Glutamatergic neuron (in vitro differentiated cells): ENCODE measurements around the gene ATP2B2. TPM values are rescaled to one million over a fixed set of nuclear protein-coding genes. Genes with fewer than 3 reads are reported as not detected.

Experiments used
- DNase-seq: peaks from one replicate; pipeline ENCODE4 v3.0.0; 2022
- H3K27ac Mint-ChIP-seq: one replicate; pipeline ENCODE4 v1.8.0; 2020; ENCODE audit warnings: mild to moderate bottlenecking, mixed read lengths, inconsistent platforms; ENCODE audit not compliant: unreplicated experiment
- H3K27me3 Mint-ChIP-seq: one replicate; pipeline ENCODE4 v1.8.0; 2020; ENCODE audit warnings: mild to moderate bottlenecking, moderate library complexity, mixed read lengths, inconsistent platforms; ENCODE audit not compliant: unreplicated experiment
- H3K36me3 Mint-ChIP-seq: one replicate; pipeline ENCODE4 v1.8.0; 2020; ENCODE audit warnings: mild to moderate bottlenecking, mixed read lengths, inconsistent platforms; ENCODE audit not compliant: unreplicated experiment
- H3K4me1 Mint-ChIP-seq: one replicate; pipeline ENCODE4 v1.8.0; 2020; ENCODE audit warnings: mild to moderate bottlenecking, low read depth, mixed read lengths, inconsistent platforms; ENCODE audit not compliant: unreplicated experiment
- H3K4me3 Mint-ChIP-seq: one replicate; pipeline ENCODE4 v1.8.0; 2020; ENCODE audit warnings: mild to moderate bottlenecking, mixed read lengths, inconsistent platforms; ENCODE audit not compliant: unreplicated experiment
- H3K9me3 Mint-ChIP-seq: one replicate; pipeline ENCODE4 v1.8.0; 2020; ENCODE audit warnings: mild to moderate bottlenecking, moderate library complexity, mixed read lengths, inconsistent platforms; ENCODE audit not compliant: unreplicated experiment
- total RNA-seq: library from RNA; stranded (reverse); fragmentation: NEBNext Ultra II Directional; extraction: Animal tissue kit (Norgen Biotek cat#: 25700); gene quantifications from one replicate; pipeline ENCODE4 v1.2.1, GENCODE V29; 2021; ENCODE audit not compliant: unreplicated experiment
- TF ChIP-seq, protein P1 (sequence below): fragments of 200-600 bp; sonication (generic); IDR thresholded peaks from one replicate; pipeline ENCODE4 v1.5.0; 2021; ENCODE audit not compliant: partially characterized antibody, unreplicated experiment

ATP2B2 gene
- total RNA-seq, 1 donor from 2014 or later: 31.2 TPM

DNA sequence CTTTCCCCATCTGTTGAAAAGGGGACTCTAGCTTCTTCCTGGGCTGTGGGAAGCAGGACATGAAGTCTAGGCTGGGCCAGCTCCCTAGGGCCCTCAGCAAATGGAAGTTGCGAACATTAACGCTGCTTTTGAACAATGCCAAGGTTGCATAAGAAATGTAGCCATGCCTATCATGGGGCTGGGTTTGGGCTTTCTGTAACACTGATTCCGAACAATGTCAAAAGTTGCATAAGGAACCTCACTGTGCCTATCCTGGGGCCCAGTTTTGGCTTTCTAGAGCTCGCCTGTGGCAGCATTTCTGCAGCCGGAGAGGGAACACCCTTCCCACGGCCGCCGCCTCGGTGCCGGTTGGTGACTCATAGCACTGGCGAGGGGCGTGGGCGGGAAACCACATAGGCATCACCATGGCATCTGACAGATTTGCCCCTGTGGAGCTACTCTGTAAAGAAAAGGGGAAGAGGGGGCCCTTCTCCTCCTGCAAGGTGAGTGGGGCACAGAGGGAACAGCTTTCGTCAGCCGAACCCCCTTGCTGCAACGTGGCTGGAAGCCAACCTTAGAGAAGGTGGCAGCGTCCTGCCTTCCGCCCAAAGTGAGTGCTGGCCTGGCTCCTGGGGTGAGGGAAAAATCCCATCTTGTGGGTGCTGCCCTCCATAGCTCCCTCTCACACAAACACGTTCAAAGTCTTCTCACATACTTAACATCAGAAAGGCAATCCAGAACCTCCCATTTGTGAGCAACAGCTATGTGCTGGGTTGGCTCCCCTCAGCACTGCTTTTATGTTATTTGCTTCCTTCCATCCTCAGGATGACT lies 46.6 kb upstream of the ATP2B2 start:
- H3K27me3 Mint-ChIP-seq: peaks cover 2% of the 10 kb centered on the region
- no peak overlapping the region for H3K4me3 Mint-ChIP-seq
- peaks cover 4% of the 10 kb centered on the region for H3K36me3 Mint-ChIP-seq
- H3K4me1 Mint-ChIP-seq: peaks cover 45% of the 10 kb centered on the region
- TF ChIP-seq, protein P1, sequence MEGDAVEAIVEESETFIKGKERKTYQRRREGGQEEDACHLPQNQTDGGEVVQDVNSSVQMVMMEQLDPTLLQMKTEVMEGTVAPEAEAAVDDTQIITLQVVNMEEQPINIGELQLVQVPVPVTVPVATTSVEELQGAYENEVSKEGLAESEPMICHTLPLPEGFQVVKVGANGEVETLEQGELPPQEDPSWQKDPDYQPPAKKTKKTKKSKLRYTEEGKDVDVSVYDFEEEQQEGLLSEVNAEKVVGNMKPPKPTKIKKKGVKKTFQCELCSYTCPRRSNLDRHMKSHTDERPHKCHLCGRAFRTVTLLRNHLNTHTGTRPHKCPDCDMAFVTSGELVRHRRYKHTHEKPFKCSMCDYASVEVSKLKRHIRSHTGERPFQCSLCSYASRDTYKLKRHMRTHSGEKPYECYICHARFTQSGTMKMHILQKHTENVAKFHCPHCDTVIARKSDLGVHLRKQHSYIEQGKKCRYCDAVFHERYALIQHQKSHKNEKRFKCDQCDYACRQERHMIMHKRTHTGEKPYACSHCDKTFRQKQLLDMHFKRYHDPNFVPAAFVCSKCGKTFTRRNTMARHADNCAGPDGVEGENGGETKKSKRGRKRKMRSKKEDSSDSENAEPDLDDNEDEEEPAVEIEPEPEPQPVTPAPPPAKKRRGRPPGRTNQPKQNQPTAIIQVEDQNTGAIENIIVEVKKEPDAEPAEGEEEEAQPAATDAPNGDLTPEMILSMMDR: no peak
- no peak for DNase-seq
- peaks cover 2% of the 10 kb centered on the region for H3K9me3 Mint-ChIP-seq
- H3K27ac Mint-ChIP-seq: no peak overlapping the region

DNA sequence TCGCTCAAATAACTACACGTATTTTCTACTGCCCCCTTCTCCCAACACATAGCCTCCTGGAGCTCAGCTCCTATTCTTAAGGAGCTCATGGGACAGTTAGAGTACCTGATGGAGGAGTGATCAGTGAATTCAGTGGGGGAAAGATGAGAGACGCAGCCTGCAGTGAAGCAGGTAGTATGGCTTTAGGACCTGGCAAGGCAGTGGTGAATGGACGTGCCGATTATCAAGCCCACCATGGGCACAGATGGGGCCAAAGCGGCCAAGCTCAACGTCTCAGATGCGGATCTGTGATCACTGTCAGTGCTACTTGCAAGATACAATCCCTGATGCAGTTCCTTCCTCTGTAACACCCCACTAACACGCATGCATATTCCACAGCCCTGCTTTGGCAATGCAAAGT lies 45.8 kb upstream of the ATP2B2 start:
- H3K4me3 Mint-ChIP-seq: no peak overlapping the region
- DNase-seq: no peak
- H3K27ac Mint-ChIP-seq: no peak overlapping the region
- H3K27me3 Mint-ChIP-seq: peaks cover 2% of the 10 kb centered on the region
- peaks cover 4% of the 10 kb centered on the region for H3K36me3 Mint-ChIP-seq
- TF ChIP-seq, protein P1: no peak
- peaks cover 47% of the 10 kb centered on the region for H3K4me1 Mint-ChIP-seq
- peaks cover 2% of the 10 kb centered on the region for H3K9me3 Mint-ChIP-seq

DNA sequence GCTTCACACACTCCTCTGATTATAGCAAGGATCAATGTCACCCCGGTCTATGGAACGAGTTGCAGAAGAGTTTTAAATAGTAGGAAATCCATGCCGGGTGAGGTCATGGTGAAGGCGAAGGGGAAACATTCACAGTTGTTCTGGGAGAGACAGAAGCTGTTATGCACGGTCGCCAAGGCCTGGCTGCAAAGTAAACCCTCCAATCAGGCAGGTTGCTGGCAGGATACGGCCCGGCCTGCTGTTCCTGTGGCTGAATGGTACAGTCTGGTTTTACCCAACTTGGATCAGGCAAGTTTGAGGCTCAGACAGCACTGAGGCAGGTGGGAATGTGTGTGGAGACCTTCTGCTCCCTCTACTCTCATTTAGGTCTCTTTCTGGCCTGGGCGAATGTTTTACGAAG lies 45.3 kb upstream of the ATP2B2 start:
- peaks cover 2% of the 10 kb centered on the region for H3K27me3 Mint-ChIP-seq
- DNase-seq: no peak
- no peak overlapping the region for H3K4me3 Mint-ChIP-seq
- no peak overlapping the region for H3K27ac Mint-ChIP-seq
- H3K4me1 Mint-ChIP-seq: peaks cover 49% of the 10 kb centered on the region
- TF ChIP-seq, protein P1: no peak
- peaks cover 2% of the 10 kb centered on the region for H3K9me3 Mint-ChIP-seq
- peaks cover 4% of the 10 kb centered on the region for H3K36me3 Mint-ChIP-seq

DNA sequence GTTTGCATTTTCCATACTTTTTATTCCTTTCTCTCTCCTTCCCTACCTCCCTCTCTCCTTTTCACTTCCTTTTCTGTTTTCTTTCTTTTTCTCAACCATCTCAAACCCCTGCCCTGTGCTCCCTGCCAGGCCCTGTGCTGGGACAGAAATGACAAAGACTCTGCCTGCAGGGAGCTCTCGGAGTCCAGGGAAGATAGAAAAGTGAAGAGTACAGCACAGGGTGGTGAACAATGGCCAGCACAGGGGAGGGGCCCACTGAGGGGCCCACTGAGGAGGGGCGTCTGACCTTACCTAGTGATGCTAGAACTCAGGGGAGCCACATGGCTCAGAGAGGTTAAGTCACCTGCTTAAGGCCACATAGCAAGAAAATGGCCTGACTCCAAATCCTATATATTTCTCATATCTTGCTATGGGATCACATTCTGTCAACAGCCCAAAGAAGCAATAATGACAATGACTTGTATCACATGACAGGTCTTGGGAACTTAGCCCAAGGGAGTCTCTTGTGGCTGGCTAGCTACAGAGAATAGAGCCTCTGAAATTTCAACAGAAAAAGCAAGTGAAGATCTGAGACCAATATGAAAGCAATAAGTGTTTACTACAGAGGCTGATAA lies 44.3 kb upstream of the ATP2B2 start:
- no peak for DNase-seq
- H3K27ac Mint-ChIP-seq: no peak overlapping the region
- TF ChIP-seq, protein P1: no peak
- no peak overlapping the region for H3K4me3 Mint-ChIP-seq
- peaks cover 2% of the 10 kb centered on the region for H3K27me3 Mint-ChIP-seq
- H3K36me3 Mint-ChIP-seq: peaks cover 6% of the 10 kb centered on the region
- H3K4me1 Mint-ChIP-seq: peaks cover 49% of the 10 kb centered on the region
- peaks cover 4% of the 10 kb centered on the region for H3K9me3 Mint-ChIP-seq

DNA sequence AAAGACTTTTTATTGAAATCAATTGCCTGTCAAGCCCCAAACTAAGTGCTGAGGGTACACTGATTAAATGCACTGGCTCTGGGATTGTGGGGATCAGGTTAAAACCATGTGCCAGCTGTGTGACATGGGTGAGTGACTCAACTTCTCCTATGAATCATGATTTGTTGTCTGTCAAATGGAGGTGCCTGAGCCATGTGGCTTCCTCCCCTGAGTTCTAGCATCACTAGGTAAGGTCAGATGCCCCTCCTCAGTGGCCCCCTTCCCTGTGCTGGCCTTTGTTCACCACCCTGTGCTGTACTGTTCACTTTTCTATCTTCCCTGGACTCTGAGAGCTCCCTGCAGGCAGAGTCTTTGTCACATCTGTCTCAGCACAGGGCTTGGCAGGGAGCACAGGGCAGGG lies 43.6 kb upstream of the ATP2B2 start:
- Mint-ChIP-seq H3K27me3 (peaks cover 2% of the 10 kb centered on the region), H3K27ac (no peak overlapping the region), H3K9me3 (peaks cover 2% of the 10 kb centered on the region), H3K4me3 (peak overlapping the region; percentile 32), H3K4me1 (peaks cover 44% of the 10 kb centered on the region), H3K36me3 (peaks cover 9% of the 10 kb centered on the region)
- DNase-seq: no peak
- TF ChIP-seq, protein P1: no peak
